NCI-H2196 (cell line): ENCODE data around the gene RDH13.
"Not testable (repeated sequence)": the region's sequence is repeated elsewhere in the genome, so short reads cannot be mapped to it uniquely, and the experiment has no call there.

Source experiments
- DNase-seq: peaks from one replicate; lab custom pipeline; 2025; ENCODE audit not compliant: unreplicated experiment; lab: John Stamatoyannopoulos, UW

The RDH13 gene

GRCh38 chr19:55015126-55015525, 47.8 kb downstream of the RDH13 start:
- no peak for DNase-seq

DNA sequence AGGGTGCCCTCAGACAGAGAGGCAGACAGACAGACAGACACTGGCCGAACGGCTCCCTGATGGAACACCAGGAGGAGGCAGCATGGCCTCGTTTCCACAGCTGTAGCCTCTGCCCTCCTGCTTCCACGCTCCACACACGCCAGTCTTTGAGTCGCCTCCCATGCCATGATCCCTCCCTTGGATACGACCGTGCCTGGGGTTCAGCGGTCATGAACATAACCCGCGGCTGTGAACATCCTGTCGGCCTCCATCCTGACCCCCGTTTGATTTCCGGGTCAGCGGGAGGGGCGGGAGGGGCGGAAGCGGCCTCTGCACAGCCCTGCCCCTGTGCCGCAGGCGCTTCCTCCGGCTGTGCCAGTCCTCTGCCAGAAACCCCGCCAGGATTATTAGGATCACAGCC, 48.2 kb downstream of the RDH13 start:
- DNase-seq, result no peak

GRCh38 chr19:55013596-55013995, 49.4 kb downstream of the RDH13 start:
- DNase-seq, result no peak

DNA sequence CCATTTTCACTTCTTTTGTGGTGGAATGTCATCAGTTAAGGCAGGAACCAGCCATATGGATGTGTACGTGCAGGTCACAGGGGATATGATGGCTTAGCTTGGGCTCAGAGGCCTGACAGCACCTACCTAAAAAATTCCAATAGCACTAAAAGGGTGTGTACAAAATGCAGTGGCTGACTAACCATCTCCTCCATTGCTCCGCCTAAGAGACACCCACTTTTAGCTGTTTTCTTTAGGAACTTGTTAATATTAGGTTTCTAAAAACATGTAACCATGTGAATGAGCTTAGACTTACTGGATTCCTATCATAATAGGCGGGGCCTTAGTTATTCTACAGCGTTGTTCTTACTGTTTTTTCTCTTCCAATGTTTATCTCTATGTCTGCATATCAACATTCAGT, 50.6 kb downstream of the RDH13 start:
- DNase-seq, result no peak

- not testable (repeated sequence) for DNase-seq
Measured at GRCh38 chr19:55010561-55010960, 52.4 kb downstream of the RDH13 start.

GRCh38 chr19:55008781-55009180, 54.2 kb downstream of the RDH13 start:
- not testable (repeated sequence) for DNase-seq

DNA sequence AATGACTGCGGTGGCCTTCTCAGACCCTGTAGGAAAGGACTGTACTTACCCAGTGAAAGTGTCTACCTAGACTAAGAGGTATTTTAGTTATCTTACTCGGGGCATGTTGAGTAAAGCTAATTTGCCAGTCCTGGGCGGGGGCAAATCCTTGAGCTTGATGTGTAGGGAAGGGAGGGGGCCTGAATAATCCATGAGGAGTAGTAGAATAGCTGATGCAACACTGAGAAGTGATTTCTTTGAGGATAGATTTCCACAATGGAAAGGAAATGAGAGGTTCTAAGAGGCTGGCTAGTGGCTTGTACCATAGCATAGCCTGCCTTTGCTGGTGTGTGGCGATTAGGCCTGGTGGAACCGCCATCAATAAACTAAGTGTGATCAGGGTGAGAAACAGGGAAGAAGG, 54.8 kb downstream of the RDH13 start:
- DNase-seq, result not testable (repeated sequence)

GRCh38 chr19:55007537-55007936, 55.4 kb downstream of the RDH13 start:
- DNase-seq, result not testable (repeated sequence)

DNA sequence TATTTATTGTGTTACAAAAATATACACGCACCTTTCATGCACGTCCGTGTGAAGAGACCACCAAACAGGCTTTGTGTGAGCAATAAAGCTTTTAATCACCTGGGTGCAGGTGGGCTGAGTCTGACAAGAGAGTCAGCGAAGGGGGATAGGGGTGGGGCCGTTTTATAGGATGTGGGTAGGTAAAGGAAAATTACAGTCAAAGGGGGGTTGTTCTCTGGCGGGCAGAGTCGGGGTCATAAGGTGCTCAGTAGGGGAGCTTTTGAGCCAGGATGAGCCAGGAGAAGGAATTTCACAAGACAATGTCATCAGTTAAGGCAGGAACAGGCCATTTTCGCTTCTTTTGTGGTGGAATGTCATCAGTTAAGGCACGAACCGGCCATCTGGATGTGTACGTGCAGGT, 56.2 kb downstream of the RDH13 start:
- not testable (repeated sequence) for DNase-seq

GRCh38 chr19:55005684-55006488, 57.1 kb downstream of the RDH13 start:
- no peak for DNase-seq

DNA sequence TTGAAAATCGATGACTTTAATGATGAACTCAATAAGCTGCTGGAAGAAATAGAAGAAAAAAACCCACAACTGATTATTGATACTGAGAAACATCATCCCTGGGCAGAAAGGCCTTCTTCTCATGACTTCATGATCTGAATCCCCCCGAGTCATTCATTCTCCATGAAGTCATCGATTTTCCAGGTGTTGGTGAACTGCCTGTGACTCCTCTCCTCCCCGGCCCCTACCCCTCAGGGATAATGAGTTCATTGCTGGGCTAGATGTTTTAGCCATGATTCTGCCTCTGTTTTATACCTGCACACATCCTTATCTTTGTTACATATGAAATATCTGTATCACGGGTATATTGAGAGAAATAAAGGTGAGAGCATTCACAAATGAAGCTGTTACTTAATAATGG, 62.2 kb downstream of the RDH13 start:
- DNase-seq, result no peak

DNA sequence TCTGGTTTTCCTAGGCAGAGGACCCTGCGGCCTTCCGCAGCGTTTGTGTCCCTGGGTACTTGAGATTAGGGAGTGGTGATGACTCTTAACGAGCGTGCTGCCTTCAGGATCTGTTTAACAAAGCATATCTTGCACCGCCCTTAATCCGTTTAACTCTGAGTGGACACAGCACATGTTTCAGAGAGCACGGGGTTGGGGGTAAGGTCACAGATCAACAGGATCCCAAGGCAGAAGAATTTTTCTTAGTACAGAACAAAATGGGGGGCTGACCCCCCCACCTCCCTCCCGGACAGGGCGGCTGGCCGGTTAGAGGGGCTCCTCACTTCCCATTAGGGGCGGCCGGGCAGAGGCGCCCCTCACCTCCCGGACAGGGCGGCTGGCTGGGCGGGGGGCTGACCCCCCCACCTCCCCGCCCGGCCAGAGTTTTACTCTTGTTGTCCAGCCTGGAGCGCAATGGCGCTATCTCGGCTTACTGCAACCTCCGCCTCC, 64.2 kb downstream of the RDH13 start:
- not testable (repeated sequence) for DNase-seq

- DNase-seq, result no peak
Measured at GRCh38 chr19:54995561-54995960, 67.4 kb downstream of the RDH13 start.
